ENCODE data around the gene CYP19A1.

The CYP19A1 gene

DNA sequence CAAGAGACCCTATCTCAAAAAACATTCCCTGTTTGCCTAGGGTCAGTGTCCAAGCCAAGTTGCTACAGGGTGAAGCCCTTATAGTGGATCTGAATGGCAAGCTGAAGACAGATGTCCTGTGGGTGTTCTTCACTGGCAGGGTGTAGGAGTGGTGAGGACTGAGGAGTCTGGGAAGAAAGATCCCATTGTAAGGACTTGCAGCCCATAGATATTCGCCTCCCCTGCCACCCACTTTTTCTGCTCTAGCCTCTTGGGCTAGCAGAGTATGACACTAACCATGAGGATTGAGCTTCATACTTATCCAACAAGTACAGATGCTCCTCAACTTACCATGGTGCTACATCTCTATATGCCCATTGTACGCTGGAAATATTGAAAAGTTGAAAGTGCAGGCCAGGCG, 13.2 kb downstream of the CYP19A1 start:
- no peak for TF ChIP-seq FOXP2 (optimal IDR thresholded peaks at IDR 0.05; ENCODE audit: borderline replicate concordance, extremely low read depth, extremely low read length, insufficient read depth)
- no peak for TF ChIP-seq SIN3A (IDR thresholded peaks at IDR 0.05; ENCODE audit: borderline replicate concordance, insufficient read depth, low read length)
- TF ChIP-seq, protein P1, sequence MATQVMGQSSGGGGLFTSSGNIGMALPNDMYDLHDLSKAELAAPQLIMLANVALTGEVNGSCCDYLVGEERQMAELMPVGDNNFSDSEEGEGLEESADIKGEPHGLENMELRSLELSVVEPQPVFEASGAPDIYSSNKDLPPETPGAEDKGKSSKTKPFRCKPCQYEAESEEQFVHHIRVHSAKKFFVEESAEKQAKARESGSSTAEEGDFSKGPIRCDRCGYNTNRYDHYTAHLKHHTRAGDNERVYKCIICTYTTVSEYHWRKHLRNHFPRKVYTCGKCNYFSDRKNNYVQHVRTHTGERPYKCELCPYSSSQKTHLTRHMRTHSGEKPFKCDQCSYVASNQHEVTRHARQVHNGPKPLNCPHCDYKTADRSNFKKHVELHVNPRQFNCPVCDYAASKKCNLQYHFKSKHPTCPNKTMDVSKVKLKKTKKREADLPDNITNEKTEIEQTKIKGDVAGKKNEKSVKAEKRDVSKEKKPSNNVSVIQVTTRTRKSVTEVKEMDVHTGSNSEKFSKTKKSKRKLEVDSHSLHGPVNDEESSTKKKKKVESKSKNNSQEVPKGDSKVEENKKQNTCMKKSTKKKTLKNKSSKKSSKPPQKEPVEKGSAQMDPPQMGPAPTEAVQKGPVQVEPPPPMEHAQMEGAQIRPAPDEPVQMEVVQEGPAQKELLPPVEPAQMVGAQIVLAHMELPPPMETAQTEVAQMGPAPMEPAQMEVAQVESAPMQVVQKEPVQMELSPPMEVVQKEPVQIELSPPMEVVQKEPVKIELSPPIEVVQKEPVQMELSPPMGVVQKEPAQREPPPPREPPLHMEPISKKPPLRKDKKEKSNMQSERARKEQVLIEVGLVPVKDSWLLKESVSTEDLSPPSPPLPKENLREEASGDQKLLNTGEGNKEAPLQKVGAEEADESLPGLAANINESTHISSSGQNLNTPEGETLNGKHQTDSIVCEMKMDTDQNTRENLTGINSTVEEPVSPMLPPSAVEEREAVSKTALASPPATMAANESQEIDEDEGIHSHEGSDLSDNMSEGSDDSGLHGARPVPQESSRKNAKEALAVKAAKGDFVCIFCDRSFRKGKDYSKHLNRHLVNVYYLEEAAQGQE (IDR thresholded peaks at IDR 0.05; ENCODE audit: insufficient read depth in 1 of 2, low read depth in 2 of 2, low read length in 2 of 2): no peak
- no peak for TF ChIP-seq POLR2AphosphoS5 (IDR thresholded peaks at IDR 0.05; ENCODE audit: low read depth, low read length)
- no peak for TF ChIP-seq TAF1 (IDR thresholded peaks at IDR 0.05; ENCODE audit: borderline replicate concordance, insufficient read depth, low read length)

DNA sequence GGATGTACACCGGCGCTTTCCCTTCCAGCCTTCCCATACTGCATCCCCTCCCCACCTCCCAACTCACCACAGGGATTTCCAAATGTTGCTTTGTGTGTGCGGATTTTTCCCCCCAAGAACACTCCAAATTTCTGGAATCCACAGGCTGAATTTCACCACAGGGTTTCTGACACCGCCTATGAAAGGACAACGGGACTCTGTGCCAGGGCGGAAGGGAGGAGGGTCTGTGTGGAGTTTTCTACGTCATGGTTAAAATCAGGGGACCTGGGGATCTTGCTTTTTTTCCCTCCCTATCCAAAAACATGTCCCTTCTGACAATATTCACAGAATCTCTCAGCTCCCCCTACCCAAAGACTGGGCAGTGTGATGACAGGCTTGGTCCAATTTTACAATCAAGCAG, 14.6 kb downstream of the CYP19A1 start:
- TF ChIP-seq TAF1 (IDR thresholded peaks at IDR 0.05; ENCODE audit: borderline replicate concordance, insufficient read depth, low read length): no peak
- TF ChIP-seq FOXP2 (optimal IDR thresholded peaks at IDR 0.05; ENCODE audit: borderline replicate concordance, extremely low read depth, extremely low read length, insufficient read depth): no peak
- no peak for TF ChIP-seq POLR2AphosphoS5 (IDR thresholded peaks at IDR 0.05; ENCODE audit: low read depth, low read length)
- TF ChIP-seq, protein P1 (IDR thresholded peaks at IDR 0.05; ENCODE audit: insufficient read depth in 1 of 2, low read depth in 2 of 2, low read length in 2 of 2): no peak
- TF ChIP-seq SIN3A (IDR thresholded peaks at IDR 0.05; ENCODE audit: borderline replicate concordance, insufficient read depth, low read length): no peak

DNA sequence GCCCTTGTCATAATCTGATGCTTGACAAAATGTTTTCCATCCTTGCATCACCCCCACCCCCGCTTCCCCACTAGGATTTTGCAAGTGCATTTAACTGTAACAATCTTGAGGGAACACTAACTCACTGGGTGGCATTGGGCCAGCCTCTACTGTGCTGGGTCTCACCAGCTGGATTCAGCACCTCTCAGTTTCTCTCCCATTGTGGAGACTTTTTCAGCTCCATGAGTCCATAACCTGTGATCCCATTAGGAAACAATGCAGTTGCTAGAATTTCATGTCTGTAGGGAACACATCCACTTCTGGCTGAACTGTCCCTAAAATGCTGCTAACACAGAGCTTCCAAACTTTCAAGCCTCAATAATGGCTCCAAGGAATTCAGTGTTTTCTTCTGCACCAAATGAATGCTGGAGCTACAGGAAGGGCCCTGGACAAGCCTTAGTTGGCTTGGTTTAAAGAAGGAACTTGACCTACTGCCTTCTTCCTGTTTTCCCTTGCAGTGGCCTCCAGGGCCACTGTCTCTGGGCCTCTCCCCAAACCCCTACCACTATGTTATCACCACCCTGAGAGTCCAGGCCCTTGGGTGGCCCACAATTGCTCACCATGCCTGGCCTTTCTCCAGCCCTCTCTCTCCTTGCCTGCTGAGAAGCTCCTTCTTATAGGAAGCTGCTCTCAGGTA, 15.6 kb downstream of the CYP19A1 start:
- TF ChIP-seq SIN3A (IDR thresholded peaks at IDR 0.05; ENCODE audit: borderline replicate concordance, insufficient read depth, low read length) (no peak), FOXP2 (optimal IDR thresholded peaks at IDR 0.05; ENCODE audit: borderline replicate concordance, extremely low read depth, extremely low read length, insufficient read depth) (no peak), POLR2AphosphoS5 (IDR thresholded peaks at IDR 0.05; ENCODE audit: low read depth, low read length) (no peak), TAF1 (IDR thresholded peaks at IDR 0.05; ENCODE audit: borderline replicate concordance, insufficient read depth, low read length) (no peak)
- TF ChIP-seq, protein P1 (IDR thresholded peaks at IDR 0.05; ENCODE audit: insufficient read depth in 1 of 2, low read depth in 2 of 2, low read length in 2 of 2): no peak

DNA sequence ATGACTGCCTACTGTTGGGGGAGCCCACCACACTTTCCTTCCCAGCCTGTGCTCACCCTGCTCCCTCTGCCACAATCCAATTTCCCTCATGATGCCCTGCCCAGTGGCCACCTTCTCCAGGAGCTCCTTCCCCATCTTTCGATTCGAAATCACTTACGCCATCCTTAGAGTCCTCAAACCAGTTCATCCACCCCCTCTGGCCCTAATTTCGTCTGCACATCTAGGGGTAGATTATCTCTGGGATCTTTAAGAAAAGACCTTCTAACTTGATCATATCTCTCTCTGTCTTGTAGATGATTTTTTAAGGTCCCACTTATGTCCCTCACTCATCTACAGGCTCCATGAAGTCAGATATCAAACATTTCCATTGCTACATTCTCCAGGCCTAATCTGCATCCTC, 17.1 kb downstream of the CYP19A1 start:
- TF ChIP-seq TAF1 (IDR thresholded peaks at IDR 0.05; ENCODE audit: borderline replicate concordance, insufficient read depth, low read length) (no peak), FOXP2 (optimal IDR thresholded peaks at IDR 0.05; ENCODE audit: borderline replicate concordance, extremely low read depth, extremely low read length, insufficient read depth) (no peak), POLR2AphosphoS5 (IDR thresholded peaks at IDR 0.05; ENCODE audit: low read depth, low read length) (no peak), SIN3A (IDR thresholded peaks at IDR 0.05; ENCODE audit: borderline replicate concordance, insufficient read depth, low read length) (no peak)
- TF ChIP-seq, protein P1 (IDR thresholded peaks at IDR 0.05; ENCODE audit: insufficient read depth in 1 of 2, low read depth in 2 of 2, low read length in 2 of 2): no peak

Data from PFSK-1 (cell line).